Measurements from ENCODE around the gene ZNF407.

The ZNF407 gene

GRCh38 chr18:74918276-74918790, 320.7 kb downstream of the ZNF407 start:
- H3K27me3 ChIP-seq (ENCODE audit: control insufficient read depth, insufficient read depth, low read length) = no peaks in the 10 kb centered on the region
- no peaks in the 10 kb centered on the region for H3K9me3 ChIP-seq (ENCODE audit: control insufficient read depth, insufficient read depth, low read length)
- WGBS (ENCODE audit: insufficient coverage, insufficient read length) = no CpG with 5 or more reads among the region's 3 CpGs
- H3K27ac ChIP-seq (ENCODE audit: low read length) = no peak overlapping the region
- H3K4me3 ChIP-seq (ENCODE audit: low read length) = no peak overlapping the region
- no peak for DNase-seq (ENCODE audit: low read depth, low spot score)
- H3K36me3 ChIP-seq (ENCODE audit: control insufficient read depth, insufficient read depth, low read length) = no peaks in the 10 kb centered on the region
- peaks cover 2% of the 10 kb centered on the region; the same call in 1 of the 2 replicates for H3K4me1 ChIP-seq (ENCODE audit: control insufficient read depth, insufficient read depth, low read length)

GRCh38 chr18:74921057-74921820, 323.6 kb downstream of the ZNF407 start:
- Histone ChIP-seq H3K36me3 (ENCODE audit: control insufficient read depth, insufficient read depth, low read length) (no peaks in the 10 kb centered on the region), H3K4me3 (ENCODE audit: low read length) (no peak overlapping the region), H3K27ac (ENCODE audit: low read length) (no peak overlapping the region), H3K9me3 (ENCODE audit: control insufficient read depth, insufficient read depth, low read length) (no peaks in the 10 kb centered on the region), H3K4me1 (ENCODE audit: control insufficient read depth, insufficient read depth, low read length) (peaks cover 2% of the 10 kb centered on the region; the same call in 1 of the 2 replicates), H3K27me3 (ENCODE audit: control insufficient read depth, insufficient read depth, low read length) (no peaks in the 10 kb centered on the region)
- no peak for DNase-seq (ENCODE audit: low read depth, low spot score)
- no CpG with 5 or more reads among the region's 13 CpGs for WGBS (ENCODE audit: insufficient coverage, insufficient read length)

GRCh38 chr18:74926051-74926450, 328.4 kb downstream of the ZNF407 start:
- Histone ChIP-seq H3K4me3 (ENCODE audit: low read length) (no peak overlapping the region), H3K27ac (ENCODE audit: low read length) (no peak overlapping the region), H3K4me1 (ENCODE audit: control insufficient read depth, insufficient read depth, low read length) (no peaks in the 10 kb centered on the region; the same call in 1 of the 2 replicates), H3K36me3 (ENCODE audit: control insufficient read depth, insufficient read depth, low read length) (no peaks in the 10 kb centered on the region), H3K27me3 (ENCODE audit: control insufficient read depth, insufficient read depth, low read length) (no peaks in the 10 kb centered on the region), H3K9me3 (ENCODE audit: control insufficient read depth, insufficient read depth, low read length) (no peaks in the 10 kb centered on the region)
- no peak for DNase-seq (ENCODE audit: low read depth, low spot score)
- WGBS (ENCODE audit: insufficient coverage, insufficient read length) = no CpG with 5 or more reads among the region's 2 CpGs

- Histone ChIP-seq H3K4me3 (ENCODE audit: low read length) (no peak overlapping the region), H3K4me1 (ENCODE audit: control insufficient read depth, insufficient read depth, low read length) (no peaks in the 10 kb centered on the region), H3K9me3 (ENCODE audit: control insufficient read depth, insufficient read depth, low read length) (no peaks in the 10 kb centered on the region), H3K36me3 (ENCODE audit: control insufficient read depth, insufficient read depth, low read length) (no peaks in the 10 kb centered on the region), H3K27me3 (ENCODE audit: control insufficient read depth, insufficient read depth, low read length) (no peaks in the 10 kb centered on the region), H3K27ac (ENCODE audit: low read length) (no peak overlapping the region)
- WGBS (ENCODE audit: insufficient coverage, insufficient read length) = no CpG with 5 or more reads among the region's 4 CpGs
- DNase-seq (ENCODE audit: low read depth, low spot score) = no peak
Measured at GRCh38 chr18:74928194-74928968, 330.7 kb downstream of the ZNF407 start.

- Histone ChIP-seq H3K27me3 (ENCODE audit: control insufficient read depth, insufficient read depth, low read length) (no peaks in the 10 kb centered on the region), H3K36me3 (ENCODE audit: control insufficient read depth, insufficient read depth, low read length) (no peaks in the 10 kb centered on the region), H3K4me3 (ENCODE audit: low read length) (no peak overlapping the region), H3K9me3 (ENCODE audit: control insufficient read depth, insufficient read depth, low read length) (no peaks in the 10 kb centered on the region), H3K27ac (ENCODE audit: low read length) (no peak overlapping the region), H3K4me1 (ENCODE audit: control insufficient read depth, insufficient read depth, low read length) (no peaks in the 10 kb centered on the region)
- no peak for DNase-seq (ENCODE audit: low read depth, low spot score)
- no CpG with 5 or more reads among the region's 11 CpGs for WGBS (ENCODE audit: insufficient coverage, insufficient read length)
Measured at GRCh38 chr18:74929110-74929509, 331.4 kb downstream of the ZNF407 start.

- Histone ChIP-seq H3K4me3 (ENCODE audit: low read length) (no peak overlapping the region), H3K27ac (ENCODE audit: low read length) (no peak overlapping the region), H3K4me1 (ENCODE audit: control insufficient read depth, insufficient read depth, low read length) (peaks cover 2% of the 10 kb centered on the region; the same call in 1 of the 2 replicates), H3K27me3 (ENCODE audit: control insufficient read depth, insufficient read depth, low read length) (no peaks in the 10 kb centered on the region), H3K36me3 (ENCODE audit: control insufficient read depth, insufficient read depth, low read length) (no peaks in the 10 kb centered on the region), H3K9me3 (ENCODE audit: control insufficient read depth, insufficient read depth, low read length) (no peaks in the 10 kb centered on the region)
- DNase-seq (ENCODE audit: low read depth, low spot score) = no peak
- WGBS (ENCODE audit: insufficient coverage, insufficient read length) = no CpG with 5 or more reads among the region's 1 CpG
Measured at GRCh38 chr18:74930616-74931015, 332.9 kb downstream of the ZNF407 start.

GRCh38 chr18:74933930-74934329, 336.3 kb downstream of the ZNF407 start:
- H3K4me1 ChIP-seq (ENCODE audit: control insufficient read depth, insufficient read depth, low read length) = peaks cover 2% of the 10 kb centered on the region; the same call in 1 of the 2 replicates
- no peak overlapping the region for H3K27ac ChIP-seq (ENCODE audit: low read length)
- DNase-seq (ENCODE audit: low read depth, low spot score) = no peak
- no peaks in the 10 kb centered on the region for H3K27me3 ChIP-seq (ENCODE audit: control insufficient read depth, insufficient read depth, low read length)
- no peak overlapping the region for H3K4me3 ChIP-seq (ENCODE audit: low read length)
- no peaks in the 10 kb centered on the region for H3K9me3 ChIP-seq (ENCODE audit: control insufficient read depth, insufficient read depth, low read length)
- no peaks in the 10 kb centered on the region for H3K36me3 ChIP-seq (ENCODE audit: control insufficient read depth, insufficient read depth, low read length)
- WGBS (ENCODE audit: insufficient coverage, insufficient read length) = 100% methylated on average over 1 of the region's 4 CpGs

GRCh38 chr18:74935434-74935833, 337.8 kb downstream of the ZNF407 start:
- Histone ChIP-seq H3K4me1 (ENCODE audit: control insufficient read depth, insufficient read depth, low read length) (peaks cover 2% of the 10 kb centered on the region; the same call in 1 of the 2 replicates), H3K27me3 (ENCODE audit: control insufficient read depth, insufficient read depth, low read length) (no peaks in the 10 kb centered on the region), H3K36me3 (ENCODE audit: control insufficient read depth, insufficient read depth, low read length) (no peaks in the 10 kb centered on the region), H3K4me3 (ENCODE audit: low read length) (no peak overlapping the region), H3K9me3 (ENCODE audit: control insufficient read depth, insufficient read depth, low read length) (no peaks in the 10 kb centered on the region), H3K27ac (ENCODE audit: low read length) (no peak overlapping the region)
- DNase-seq (ENCODE audit: low read depth, low spot score) = no peak
- WGBS (ENCODE audit: insufficient coverage, insufficient read length) = no CpG with 5 or more reads among the region's 7 CpGs

GRCh38 chr18:74936343-74936742, 338.7 kb downstream of the ZNF407 start:
- WGBS (ENCODE audit: insufficient coverage, insufficient read length) = no CpG with 5 or more reads among the region's 6 CpGs
- DNase-seq (ENCODE audit: low read depth, low spot score) = no peak
- H3K9me3 ChIP-seq (ENCODE audit: control insufficient read depth, insufficient read depth, low read length) = no peaks in the 10 kb centered on the region
- no peak overlapping the region for H3K4me3 ChIP-seq (ENCODE audit: low read length)
- H3K27me3 ChIP-seq (ENCODE audit: control insufficient read depth, insufficient read depth, low read length) = no peaks in the 10 kb centered on the region
- no peak overlapping the region for H3K27ac ChIP-seq (ENCODE audit: low read length)
- peaks cover 2% of the 10 kb centered on the region; the same call in 1 of the 2 replicates for H3K4me1 ChIP-seq (ENCODE audit: control insufficient read depth, insufficient read depth, low read length)
- no peaks in the 10 kb centered on the region for H3K36me3 ChIP-seq (ENCODE audit: control insufficient read depth, insufficient read depth, low read length)

GRCh38 chr18:74937291-74937690, 339.6 kb downstream of the ZNF407 start:
- no peak overlapping the region for H3K27ac ChIP-seq (ENCODE audit: low read length)
- no CpG with 5 or more reads among the region's 1 CpG for WGBS (ENCODE audit: insufficient coverage, insufficient read length)
- no peaks in the 10 kb centered on the region for H3K27me3 ChIP-seq (ENCODE audit: control insufficient read depth, insufficient read depth, low read length)
- no peaks in the 10 kb centered on the region for H3K36me3 ChIP-seq (ENCODE audit: control insufficient read depth, insufficient read depth, low read length)
- no peak overlapping the region for H3K4me3 ChIP-seq (ENCODE audit: low read length)
- DNase-seq (ENCODE audit: low read depth, low spot score) = no peak
- no peaks in the 10 kb centered on the region for H3K9me3 ChIP-seq (ENCODE audit: control insufficient read depth, insufficient read depth, low read length)
- peaks cover 2% of the 10 kb centered on the region; the same call in 1 of the 2 replicates for H3K4me1 ChIP-seq (ENCODE audit: control insufficient read depth, insufficient read depth, low read length)

Measured in iPS DF 6.9 (cell line).